Stimulated activated naive B cell treated with anti-CD40 and anti-IgM and Interleukin-4, amounts not matched to agents 10 μg/mL and 1 μg/mL and 100 μg/mL, for 72 hours (primary cell): ENCODE results near the gene TPSD1.
"Not testable (repeated sequence)": the region's sequence is repeated elsewhere in the genome, so short reads cannot be mapped to it uniquely, and the experiment has no call there.

Source experiments
- ATAC-seq, 2 donors: fragments of 150-1000 bp; cut with Tn5 transposase; replicated peaks; 2 replicates each; pipeline ENCODE4 v1.10.0; 2021; ENCODE audit warnings: moderate library complexity in 1 of 2
- DNase-seq: peaks from one replicate; pipeline ENCODE4 v3.0.0; 2021
- H3K27ac Mint-ChIP-seq: one replicate; pipeline ENCODE4 v1.8.0; 2022; ENCODE audit warnings: mild to moderate bottlenecking, mixed read lengths
- H3K27me3 Mint-ChIP-seq, 2 donors: one replicate each; pipeline ENCODE4 v1.8.0; 2022; ENCODE audit warnings: mixed read lengths in 2 of 2
- H3K36me3 Mint-ChIP-seq, 2 donors: one replicate each; pipeline ENCODE4 v1.8.0; 2022; ENCODE audit warnings: mixed read lengths in 2 of 2, mild to moderate bottlenecking in 1 of 2
- H3K4me1 Mint-ChIP-seq, 2 donors: one replicate each; pipeline ENCODE4 v1.8.0; 2022; ENCODE audit warnings: mixed read lengths in 2 of 2, mild to moderate bottlenecking in 1 of 2
- H3K4me3 Mint-ChIP-seq, 2 donors: one replicate each; pipeline ENCODE4 v1.8.0; 2022; ENCODE audit warnings: mild to moderate bottlenecking in 2 of 2, mixed read lengths in 2 of 2, moderate library complexity in 1 of 2
- H3K9me3 Mint-ChIP-seq, 2 donors: one replicate each; pipeline ENCODE4 v1.8.0; 2022; ENCODE audit warnings: mixed read lengths in 2 of 2, mild to moderate bottlenecking in 1 of 2

The TPSD1 gene

GRCh38 chr16:1255276-1256122 lies at the start of gene TPSD1:
TSS of gene TPSD1 (plus strand) at chr16:1256069. CDS start at chr16:1256281, 212 bp downstream.
- not testable (repeated sequence) for ATAC-seq

DNA sequence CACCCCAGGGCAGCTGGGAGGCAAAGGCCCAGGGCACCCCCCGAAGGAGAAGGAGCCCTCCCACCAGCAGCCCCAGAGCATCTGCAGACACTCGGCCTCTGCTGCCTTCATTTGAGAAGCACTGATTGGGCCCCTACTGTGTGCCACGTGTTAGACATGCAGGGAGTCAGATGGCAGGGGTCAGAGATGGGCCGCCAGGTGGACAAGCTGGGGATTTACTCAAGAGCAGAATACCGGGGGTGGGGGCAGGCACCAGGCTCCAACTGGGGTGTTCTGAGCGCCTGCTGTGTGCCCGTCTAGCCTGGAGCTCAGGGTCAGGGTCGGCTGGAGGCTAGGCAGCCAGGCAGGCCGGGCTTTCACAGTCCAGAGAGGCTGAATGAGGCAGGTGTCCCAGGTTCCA lies 49.5 kb upstream of the TPSD1 start:
- DNase-seq (no peak), ATAC-seq (no peak)
- no peaks in the 10 kb centered on the region for H3K9me3 Mint-ChIP-seq
- H3K27me3 Mint-ChIP-seq, result peaks cover 0 to 3% of the 10 kb centered on the region in 2 donors
- no peaks in the 10 kb centered on the region for H3K4me1 Mint-ChIP-seq
- no peak overlapping the region for H3K27ac Mint-ChIP-seq
- no peaks in the 10 kb centered on the region for H3K36me3 Mint-ChIP-seq
- no peak overlapping the region for H3K4me3 Mint-ChIP-seq

More at GRCh38 chr16:1255276-1256122, at the start of gene TPSD1:
- peaks cover 33 to 34% of the 10 kb centered on the region in 2 donors for H3K27me3 Mint-ChIP-seq
- not testable (repeated sequence) for DNase-seq, H3K36me3 Mint-ChIP-seq, H3K27ac Mint-ChIP-seq, H3K4me3 Mint-ChIP-seq, H3K9me3 Mint-ChIP-seq, H3K4me1 Mint-ChIP-seq

GRCh38 chr16:1206786-1207185 lies 49.1 kb upstream of the TPSD1 start:
- ATAC-seq (no peak), DNase-seq (no peak)
- Mint-ChIP-seq H3K36me3 (no peaks in the 10 kb centered on the region), H3K4me3 (no peak overlapping the region), H3K27me3 (peaks cover 0 to 3% of the 10 kb centered on the region in 2 donors), H3K27ac (no peak overlapping the region), H3K9me3 (no peaks in the 10 kb centered on the region), H3K4me1 (no peaks in the 10 kb centered on the region)

- H3K27me3 Mint-ChIP-seq, result peaks cover 0 to 3% of the 10 kb centered on the region in 2 donors
- H3K4me3 Mint-ChIP-seq, result no peak overlapping the region
- no peaks in the 10 kb centered on the region for H3K9me3 Mint-ChIP-seq
- no peaks in the 10 kb centered on the region for H3K4me1 Mint-ChIP-seq
- H3K36me3 Mint-ChIP-seq, result no peaks in the 10 kb centered on the region
- DNase-seq (no peak), ATAC-seq (no peak)
- no peak overlapping the region for H3K27ac Mint-ChIP-seq
Observed at GRCh38 chr16:1208239-1208830, 47.5 kb upstream of the TPSD1 start.

- Mint-ChIP-seq H3K27ac (no peak overlapping the region), H3K4me3 (no peak overlapping the region), H3K4me1 (no peaks in the 10 kb centered on the region), H3K27me3 (peaks cover 0 to 3% of the 10 kb centered on the region in 2 donors), H3K9me3 (no peaks in the 10 kb centered on the region), H3K36me3 (no peaks in the 10 kb centered on the region)
- ATAC-seq, result no peak
- DNase-seq, result no peak
Observed at GRCh38 chr16:1209081-1209480, 46.8 kb upstream of the TPSD1 start.

DNA sequence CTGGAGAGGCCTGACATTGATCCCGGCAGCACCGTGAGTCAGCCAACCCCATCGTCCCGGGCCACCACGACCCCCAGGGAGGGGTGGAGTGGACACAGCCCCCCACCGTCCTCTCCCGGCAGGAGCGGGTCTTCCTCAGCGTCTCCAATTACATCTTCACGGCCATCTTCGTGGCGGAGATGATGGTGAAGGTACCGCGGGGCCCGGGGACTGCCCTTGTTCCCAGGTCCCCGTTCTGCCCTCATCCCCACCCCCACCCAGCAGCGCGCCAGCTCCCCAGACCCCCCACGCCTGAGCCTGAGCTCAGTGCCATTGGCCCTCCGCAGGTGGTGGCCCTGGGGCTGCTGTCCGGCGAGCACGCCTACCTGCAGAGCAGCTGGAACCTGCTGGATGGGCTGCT lies 45.4 kb upstream of the TPSD1 start:
- Mint-ChIP-seq H3K9me3 (no peaks in the 10 kb centered on the region), H3K4me3 (no peak overlapping the region), H3K4me1 (no peaks in the 10 kb centered on the region), H3K27me3 (no peaks in the 10 kb centered on the region), H3K36me3 (no peaks in the 10 kb centered on the region), H3K27ac (no peak overlapping the region)
- no peak for ATAC-seq
- DNase-seq, result no peak

DNA sequence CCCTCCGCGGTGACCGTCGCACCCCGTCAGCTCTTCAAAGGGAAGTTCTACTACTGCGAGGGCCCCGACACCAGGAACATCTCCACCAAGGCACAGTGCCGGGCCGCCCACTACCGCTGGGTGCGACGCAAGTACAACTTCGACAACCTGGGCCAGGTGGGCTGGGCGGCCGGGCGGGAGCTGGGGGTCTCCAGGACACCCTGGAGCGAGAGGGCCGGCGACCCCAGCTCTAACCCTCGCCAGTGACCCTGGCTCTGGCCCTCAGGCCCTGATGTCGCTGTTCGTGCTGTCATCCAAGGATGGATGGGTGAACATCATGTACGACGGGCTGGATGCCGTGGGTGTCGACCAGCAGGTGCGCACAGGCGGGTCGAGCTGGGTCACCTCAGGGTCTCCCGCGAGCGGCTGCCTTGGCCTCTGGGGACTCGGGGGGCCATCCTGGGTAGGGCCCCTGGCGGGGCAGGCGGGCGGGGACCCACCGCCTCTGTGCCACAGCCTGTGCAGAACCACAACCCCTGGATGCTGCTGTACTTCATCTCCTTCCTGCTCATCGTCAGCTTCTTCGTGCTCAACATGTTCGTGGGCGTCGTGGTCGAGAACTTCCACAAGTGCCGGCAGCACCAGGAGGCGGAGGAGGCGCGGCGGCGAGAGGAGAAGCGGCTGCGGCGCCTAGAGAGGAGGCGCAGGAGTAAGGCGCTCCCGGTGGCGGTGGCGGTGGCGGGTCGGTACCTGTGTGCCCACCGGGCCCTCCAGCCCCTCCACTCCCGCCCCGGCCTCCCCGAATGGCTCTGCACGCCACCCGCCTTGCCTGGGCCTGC lies 44.2 kb upstream of the TPSD1 start:
- H3K9me3 Mint-ChIP-seq, result no peaks in the 10 kb centered on the region
- no peaks in the 10 kb centered on the region for H3K27me3 Mint-ChIP-seq
- no peak overlapping the region for H3K4me3 Mint-ChIP-seq
- ATAC-seq (no peak), DNase-seq (no peak)
- no peaks in the 10 kb centered on the region for H3K36me3 Mint-ChIP-seq
- no peaks in the 10 kb centered on the region for H3K4me1 Mint-ChIP-seq
- no peak overlapping the region for H3K27ac Mint-ChIP-seq

GRCh38 chr16:1212616-1213194 lies 43.2 kb upstream of the TPSD1 start:
- no peaks in the 10 kb centered on the region for H3K4me1 Mint-ChIP-seq
- H3K9me3 Mint-ChIP-seq, result no peaks in the 10 kb centered on the region
- H3K4me3 Mint-ChIP-seq, result no peak overlapping the region
- ATAC-seq (no peak), DNase-seq (no peak)
- H3K27me3 Mint-ChIP-seq, result no peaks in the 10 kb centered on the region
- H3K27ac Mint-ChIP-seq, result no peak overlapping the region
- no peaks in the 10 kb centered on the region for H3K36me3 Mint-ChIP-seq

GRCh38 chr16:1213231-1213630 lies 42.6 kb upstream of the TPSD1 start:
- Mint-ChIP-seq H3K4me1 (no peaks in the 10 kb centered on the region), H3K9me3 (no peaks in the 10 kb centered on the region), H3K36me3 (no peaks in the 10 kb centered on the region), H3K27me3 (no peaks in the 10 kb centered on the region), H3K27ac (no peak overlapping the region), H3K4me3 (no peak overlapping the region)
- ATAC-seq (no peak), DNase-seq (no peak)

DNA sequence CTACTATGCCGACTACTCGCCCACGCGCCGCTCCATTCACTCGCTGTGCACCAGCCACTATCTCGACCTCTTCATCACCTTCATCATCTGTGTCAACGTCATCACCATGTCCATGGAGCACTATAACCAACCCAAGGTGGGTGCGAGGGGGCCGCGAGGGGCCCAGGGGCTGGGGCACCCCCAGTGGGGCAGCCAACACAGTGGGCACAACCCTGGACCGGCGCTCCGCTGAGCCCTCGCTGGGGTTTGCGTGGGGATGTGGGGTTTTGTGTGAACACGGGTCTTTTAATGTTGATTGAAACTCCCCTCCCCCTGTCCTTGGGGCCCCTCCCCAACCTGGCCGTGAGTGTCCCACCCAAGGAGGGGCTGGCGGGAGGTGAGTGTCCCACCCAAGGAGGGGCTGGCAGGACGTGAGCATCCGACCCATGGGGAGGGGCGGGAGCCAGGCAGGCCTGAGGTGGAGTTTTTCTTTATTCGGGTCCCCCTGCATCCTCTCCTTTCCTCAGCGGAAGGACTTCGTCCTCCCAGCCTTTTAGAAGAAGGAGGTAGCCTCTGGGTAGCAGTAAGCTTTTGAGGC lies 42.0 kb upstream of the TPSD1 start:
- no peaks in the 10 kb centered on the region for H3K36me3 Mint-ChIP-seq
- no peaks in the 10 kb centered on the region for H3K4me1 Mint-ChIP-seq
- no peaks in the 10 kb centered on the region for H3K9me3 Mint-ChIP-seq
- no peaks in the 10 kb centered on the region for H3K27me3 Mint-ChIP-seq
- H3K27ac Mint-ChIP-seq, result no peak overlapping the region
- no peak for ATAC-seq
- no peak for DNase-seq
- no peak overlapping the region for H3K4me3 Mint-ChIP-seq

- Mint-ChIP-seq H3K9me3 (no peaks in the 10 kb centered on the region), H3K27ac (no peak overlapping the region), H3K36me3 (no peaks in the 10 kb centered on the region), H3K27me3 (no peaks in the 10 kb centered on the region), H3K4me1 (no peaks in the 10 kb centered on the region), H3K4me3 (no peak overlapping the region)
- DNase-seq (no peak), ATAC-seq (no peak)
Observed at GRCh38 chr16:1214719-1215118, 41.1 kb upstream of the TPSD1 start.

- no peaks in the 10 kb centered on the region for H3K4me1 Mint-ChIP-seq
- no peaks in the 10 kb centered on the region for H3K36me3 Mint-ChIP-seq
- no peaks in the 10 kb centered on the region for H3K27me3 Mint-ChIP-seq
- H3K4me3 Mint-ChIP-seq, result no peak overlapping the region
- no peaks in the 10 kb centered on the region for H3K9me3 Mint-ChIP-seq
- ATAC-seq, result no peak
- H3K27ac Mint-ChIP-seq, result peak overlapping the region; percentile 54
- DNase-seq, result no peak
Observed at GRCh38 chr16:1215574-1216295, 40.1 kb upstream of the TPSD1 start.

GRCh38 chr16:1216296-1216619 lies 39.6 kb upstream of the TPSD1 start:
- Mint-ChIP-seq H3K36me3 (no peaks in the 10 kb centered on the region), H3K4me3 (no peak overlapping the region), H3K27me3 (no peaks in the 10 kb centered on the region), H3K4me1 (no peaks in the 10 kb centered on the region), H3K27ac (peak overlapping the region; percentile 54), H3K9me3 (no peaks in the 10 kb centered on the region)
- ATAC-seq (no peak), DNase-seq (no peak)
